Measurements from ENCODE around the gene DNAJB8. TPM values are rescaled to one million over a fixed set of nuclear protein-coding genes. Genes with fewer than 3 reads are reported as not detected.
A peak's percentile ranks its signal among the peaks of the same experiment; 100 is the strongest.

The DNAJB8 gene
- total and polyA plus RNA-seq, 9 donors: not detected

GRCh38 chr3:128434524-128434923 is 32.2 kb downstream of the DNAJB8 start:
- H3K36me3 ChIP-seq (ENCODE audit: control insufficient read depth, insufficient read depth, low read length): no peaks in the 10 kb centered on the region

GRCh38 chr3:128433837-128434165 is 32.9 kb downstream of the DNAJB8 start:
- peaks cover 13% of the 10 kb centered on the region for H3K4me1 ChIP-seq (ENCODE audit: control insufficient read depth, insufficient read depth, low read length)
- H3K9me3 ChIP-seq (replicated peaks; ENCODE audit: control insufficient read depth, low read depth, low read length): no peaks in the 10 kb centered on the region
- no peak overlapping the region for H3K27ac ChIP-seq (ENCODE audit: low read length)
- no peak for DNase-seq
- H3K36me3 ChIP-seq (ENCODE audit: control insufficient read depth, insufficient read depth, low read length): no peaks in the 10 kb centered on the region
- no peak overlapping the region for H3K4me3 ChIP-seq (ENCODE audit: low read length)
- WGBS (ENCODE audit: insufficient coverage): 50% methylated on average over 1 of the region's 2 CpGs
- H3K27me3 ChIP-seq (ENCODE audit: control insufficient read depth, insufficient read depth, low read length): peaks cover 67% of the 10 kb centered on the region

More at GRCh38 chr3:128434524-128434923, 32.2 kb downstream of the DNAJB8 start:
- WGBS (ENCODE audit: insufficient coverage): 80% methylated on average over 1 of the region's 2 CpGs
- no peak for DNase-seq
- Histone ChIP-seq H3K27me3 (ENCODE audit: control insufficient read depth, insufficient read depth, low read length) (peaks cover 67% of the 10 kb centered on the region), H3K4me1 (ENCODE audit: control insufficient read depth, insufficient read depth, low read length) (peaks cover 13% of the 10 kb centered on the region), H3K27ac (ENCODE audit: low read length) (no peak overlapping the region), H3K4me3 (ENCODE audit: low read length) (no peak overlapping the region), H3K9me3 (replicated peaks; ENCODE audit: control insufficient read depth, low read depth, low read length) (no peaks in the 10 kb centered on the region)

- peaks cover 70% of the 10 kb centered on the region for H3K27me3 ChIP-seq (ENCODE audit: control insufficient read depth, insufficient read depth, low read length)
- 5% methylated on average over 44 of the region's 53 CpGs for WGBS (ENCODE audit: insufficient coverage)
- H3K4me3 ChIP-seq (ENCODE audit: low read length): peak overlapping the region; percentile 10
- DNase-seq: no peak
- H3K9me3 ChIP-seq (replicated peaks; ENCODE audit: control insufficient read depth, low read depth, low read length): no peaks in the 10 kb centered on the region
- no peak overlapping the region for H3K27ac ChIP-seq (ENCODE audit: low read length)
- H3K36me3 ChIP-seq (ENCODE audit: control insufficient read depth, insufficient read depth, low read length): no peaks in the 10 kb centered on the region
- H3K4me1 ChIP-seq (ENCODE audit: control insufficient read depth, insufficient read depth, low read length): peaks cover 13% of the 10 kb centered on the region
Observed at GRCh38 chr3:128432971-128433836, 33.5 kb downstream of the DNAJB8 start.

- Histone ChIP-seq H3K27me3 (ENCODE audit: control insufficient read depth, insufficient read depth, low read length) (peaks cover 72% of the 10 kb centered on the region), H3K9me3 (replicated peaks; ENCODE audit: control insufficient read depth, low read depth, low read length) (no peaks in the 10 kb centered on the region), H3K4me3 (ENCODE audit: low read length) (peak overlapping the region; percentile 10), H3K27ac (ENCODE audit: low read length) (no peak overlapping the region), H3K36me3 (ENCODE audit: control insufficient read depth, insufficient read depth, low read length) (no peaks in the 10 kb centered on the region), H3K4me1 (ENCODE audit: control insufficient read depth, insufficient read depth, low read length) (peaks cover 13% of the 10 kb centered on the region)
- DNase-seq: no peak
- WGBS (ENCODE audit: insufficient coverage): 5% methylated on average over 31 of the region's 43 CpGs
Observed at GRCh38 chr3:128432301-128432970, 34.3 kb downstream of the DNAJB8 start.

DNA sequence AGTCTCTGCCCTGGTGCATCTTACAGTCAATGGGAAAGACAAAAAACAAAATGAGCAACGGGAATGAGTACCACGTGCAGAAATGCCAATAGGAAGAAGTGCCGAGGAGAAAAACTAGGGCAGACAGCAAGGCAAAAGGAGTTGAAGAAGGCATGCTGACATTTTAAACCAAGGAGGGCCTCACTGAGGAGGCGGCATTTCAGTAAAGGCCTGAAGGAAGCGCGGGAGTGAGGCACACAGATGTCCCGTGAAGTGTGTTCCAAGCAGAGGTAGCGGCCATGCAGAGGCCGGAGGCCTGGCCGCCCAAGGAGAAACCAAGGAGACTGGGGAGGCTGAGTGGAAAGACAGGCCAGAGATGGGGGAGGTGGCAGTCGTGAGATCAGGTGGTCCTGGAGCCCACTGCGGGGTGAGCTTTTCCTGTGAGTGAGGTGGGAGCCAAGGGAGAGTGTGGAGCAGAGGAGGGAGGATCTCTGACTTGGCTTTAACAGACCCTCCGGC is 34.8 kb downstream of the DNAJB8 start:
- no peak overlapping the region for H3K4me3 ChIP-seq (ENCODE audit: low read length)
- no peak overlapping the region for H3K27ac ChIP-seq (ENCODE audit: low read length)
- WGBS (ENCODE audit: insufficient coverage): 35% methylated on average over 13 of the region's 13 CpGs
- H3K4me1 ChIP-seq (ENCODE audit: control insufficient read depth, insufficient read depth, low read length): peaks cover 13% of the 10 kb centered on the region
- H3K27me3 ChIP-seq (ENCODE audit: control insufficient read depth, insufficient read depth, low read length): peaks cover 75% of the 10 kb centered on the region
- H3K9me3 ChIP-seq (replicated peaks; ENCODE audit: control insufficient read depth, low read depth, low read length): no peaks in the 10 kb centered on the region
- H3K36me3 ChIP-seq (ENCODE audit: control insufficient read depth, insufficient read depth, low read length): no peaks in the 10 kb centered on the region
- DNase-seq: no peak

GRCh38 chr3:128430731-128431130 is 36.0 kb downstream of the DNAJB8 start:
- H3K27me3 ChIP-seq (ENCODE audit: control insufficient read depth, insufficient read depth, low read length): peaks cover 76% of the 10 kb centered on the region
- no peak overlapping the region for H3K27ac ChIP-seq (ENCODE audit: low read length)
- H3K4me1 ChIP-seq (ENCODE audit: control insufficient read depth, insufficient read depth, low read length): peaks cover 20% of the 10 kb centered on the region
- no peaks in the 10 kb centered on the region for H3K9me3 ChIP-seq (replicated peaks; ENCODE audit: control insufficient read depth, low read depth, low read length)
- no peak overlapping the region for H3K4me3 ChIP-seq (ENCODE audit: low read length)
- no peaks in the 10 kb centered on the region for H3K36me3 ChIP-seq (ENCODE audit: control insufficient read depth, insufficient read depth, low read length)
- no peak for DNase-seq
- 55% methylated on average over 8 of the region's 8 CpGs for WGBS (ENCODE audit: insufficient coverage)

GRCh38 chr3:128430301-128430700 is 36.4 kb downstream of the DNAJB8 start:
- Histone ChIP-seq H3K9me3 (replicated peaks; ENCODE audit: control insufficient read depth, low read depth, low read length) (no peaks in the 10 kb centered on the region), H3K4me3 (ENCODE audit: low read length) (no peak overlapping the region), H3K36me3 (ENCODE audit: control insufficient read depth, insufficient read depth, low read length) (no peaks in the 10 kb centered on the region), H3K4me1 (ENCODE audit: control insufficient read depth, insufficient read depth, low read length) (peaks cover 20% of the 10 kb centered on the region), H3K27me3 (ENCODE audit: control insufficient read depth, insufficient read depth, low read length) (peaks cover 77% of the 10 kb centered on the region), H3K27ac (ENCODE audit: low read length) (no peak overlapping the region)
- no peak for DNase-seq
- WGBS (ENCODE audit: insufficient coverage): 68% methylated on average over 10 of the region's 10 CpGs

DNA sequence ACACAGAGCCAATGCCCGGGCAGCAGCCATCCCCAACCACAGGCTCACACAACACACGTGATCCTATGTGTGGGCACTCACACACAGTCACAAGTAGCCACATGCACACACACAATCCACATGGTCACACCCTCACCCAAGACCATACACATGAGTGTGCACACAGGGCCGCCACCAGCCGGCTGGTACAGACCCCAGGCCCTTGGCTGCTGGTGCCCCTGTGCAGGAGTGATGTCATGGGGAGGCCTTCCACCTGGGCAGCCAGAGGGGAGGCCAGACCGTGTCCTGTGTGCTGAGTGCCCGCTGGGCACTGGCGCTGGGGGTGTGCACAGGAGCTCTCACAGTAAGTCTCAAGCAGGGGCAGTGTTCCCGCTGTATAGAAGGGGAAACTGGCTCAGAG is 36.9 kb downstream of the DNAJB8 start:
- DNase-seq: no peak
- no peak overlapping the region for H3K27ac ChIP-seq (ENCODE audit: low read length)
- H3K4me1 ChIP-seq (ENCODE audit: control insufficient read depth, insufficient read depth, low read length): peaks cover 20% of the 10 kb centered on the region
- no peak overlapping the region for H3K4me3 ChIP-seq (ENCODE audit: low read length)
- 86% methylated on average over 8 of the region's 8 CpGs for WGBS (ENCODE audit: insufficient coverage)
- no peaks in the 10 kb centered on the region for H3K36me3 ChIP-seq (ENCODE audit: control insufficient read depth, insufficient read depth, low read length)
- H3K27me3 ChIP-seq (ENCODE audit: control insufficient read depth, insufficient read depth, low read length): peaks cover 74% of the 10 kb centered on the region
- H3K9me3 ChIP-seq (replicated peaks; ENCODE audit: control insufficient read depth, low read depth, low read length): no peaks in the 10 kb centered on the region

GRCh38 chr3:128429275-128429674 is 37.4 kb downstream of the DNAJB8 start:
- Histone ChIP-seq H3K27ac (ENCODE audit: low read length) (no peak overlapping the region), H3K36me3 (ENCODE audit: control insufficient read depth, insufficient read depth, low read length) (no peaks in the 10 kb centered on the region), H3K27me3 (ENCODE audit: control insufficient read depth, insufficient read depth, low read length) (peaks cover 73% of the 10 kb centered on the region), H3K4me3 (ENCODE audit: low read length) (no peak overlapping the region), H3K4me1 (ENCODE audit: control insufficient read depth, insufficient read depth, low read length) (peaks cover 20% of the 10 kb centered on the region), H3K9me3 (replicated peaks; ENCODE audit: control insufficient read depth, low read depth, low read length) (no peaks in the 10 kb centered on the region)
- WGBS (ENCODE audit: insufficient coverage): 57% methylated on average over 14 of the region's 15 CpGs
- no peak for DNase-seq
